ENCODE results near the gene LRRC52.
"Not testable (repeated sequence)": the region's sequence is repeated elsewhere in the genome, so short reads cannot be mapped to it uniquely, and the experiment has no call there.

The LRRC52 gene

DNA sequence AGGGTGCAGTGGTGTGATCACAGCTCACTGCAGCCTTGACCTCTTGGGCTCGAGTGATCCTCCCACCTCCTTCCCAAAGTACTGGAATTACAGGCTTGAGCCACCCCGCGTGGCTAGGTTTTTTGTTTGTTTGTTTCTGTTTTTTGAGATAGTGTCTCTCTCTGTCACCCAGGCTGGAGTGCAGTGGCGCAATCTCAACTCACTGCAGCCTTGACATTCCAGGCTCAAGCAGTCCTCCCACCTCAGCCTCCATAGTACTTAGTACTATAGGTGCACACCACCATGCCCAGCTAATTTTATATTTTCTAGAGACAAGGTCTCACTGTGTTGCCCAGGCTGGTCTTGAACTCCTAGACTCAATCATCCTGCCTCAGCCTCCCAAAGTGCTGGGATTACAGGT is 47.6 kb downstream of the LRRC52 start:
- not testable (repeated sequence) for H3K4me3 Mint-ChIP-seq; H3K27ac Mint-ChIP-seq; H3K4me1 Mint-ChIP-seq (ENCODE audit: low read depth); H3K36me3 Mint-ChIP-seq (ENCODE audit: low read depth); H3K9me3 Mint-ChIP-seq; DNase-seq
- peaks cover 71% of the 10 kb centered on the region for H3K27me3 Mint-ChIP-seq

DNA sequence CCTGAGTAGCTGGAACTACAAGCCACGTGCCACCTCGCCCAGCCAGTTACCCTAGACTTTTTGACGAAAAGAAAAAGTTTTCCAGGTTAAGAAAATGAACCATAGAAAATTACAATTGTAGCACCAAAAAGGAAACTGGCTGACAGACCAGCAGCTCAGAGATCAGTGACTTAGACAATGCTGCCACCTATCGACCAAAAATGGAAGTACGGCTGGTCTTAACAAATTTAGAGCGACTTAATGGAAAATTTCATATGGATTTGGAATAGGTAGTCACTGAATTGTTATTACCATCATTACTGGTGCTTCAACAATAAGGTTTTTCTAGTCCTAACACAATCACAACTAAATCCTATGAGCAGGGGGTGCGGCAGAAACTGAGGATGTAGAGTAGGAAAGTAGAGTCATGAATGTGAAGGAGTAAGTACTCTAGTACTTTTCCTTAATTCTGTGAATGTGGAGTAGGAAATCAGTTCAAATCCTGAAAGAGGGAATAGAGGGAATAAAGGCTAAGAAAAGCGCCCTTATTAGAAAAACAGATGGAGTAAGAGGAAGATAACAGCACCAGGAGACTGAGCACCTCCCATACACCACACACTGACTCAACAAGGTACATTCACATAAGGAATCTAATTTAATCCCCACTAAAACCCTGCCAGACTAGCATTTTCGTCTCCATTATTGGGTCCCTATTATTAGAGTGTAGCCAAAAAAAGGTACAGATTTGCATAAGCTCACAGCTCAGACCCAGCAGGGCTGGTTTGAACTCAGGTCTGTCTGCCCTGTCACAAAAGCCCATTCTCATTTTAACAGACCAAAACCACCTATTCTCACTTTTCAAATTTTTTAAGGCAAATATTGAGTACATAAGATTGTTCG is 49.4 kb downstream of the LRRC52 start:
- DNase-seq, result peak; percentile 77
- H3K4me3 Mint-ChIP-seq, result no peak overlapping the region
- H3K4me1 Mint-ChIP-seq (ENCODE audit: low read depth), result peaks cover 14% of the 10 kb centered on the region
- H3K36me3 Mint-ChIP-seq (ENCODE audit: low read depth), result peaks cover 3% of the 10 kb centered on the region
- no peaks in the 10 kb centered on the region for H3K9me3 Mint-ChIP-seq
- H3K27ac Mint-ChIP-seq, result no peak overlapping the region
- peaks cover 66% of the 10 kb centered on the region for H3K27me3 Mint-ChIP-seq

DNA sequence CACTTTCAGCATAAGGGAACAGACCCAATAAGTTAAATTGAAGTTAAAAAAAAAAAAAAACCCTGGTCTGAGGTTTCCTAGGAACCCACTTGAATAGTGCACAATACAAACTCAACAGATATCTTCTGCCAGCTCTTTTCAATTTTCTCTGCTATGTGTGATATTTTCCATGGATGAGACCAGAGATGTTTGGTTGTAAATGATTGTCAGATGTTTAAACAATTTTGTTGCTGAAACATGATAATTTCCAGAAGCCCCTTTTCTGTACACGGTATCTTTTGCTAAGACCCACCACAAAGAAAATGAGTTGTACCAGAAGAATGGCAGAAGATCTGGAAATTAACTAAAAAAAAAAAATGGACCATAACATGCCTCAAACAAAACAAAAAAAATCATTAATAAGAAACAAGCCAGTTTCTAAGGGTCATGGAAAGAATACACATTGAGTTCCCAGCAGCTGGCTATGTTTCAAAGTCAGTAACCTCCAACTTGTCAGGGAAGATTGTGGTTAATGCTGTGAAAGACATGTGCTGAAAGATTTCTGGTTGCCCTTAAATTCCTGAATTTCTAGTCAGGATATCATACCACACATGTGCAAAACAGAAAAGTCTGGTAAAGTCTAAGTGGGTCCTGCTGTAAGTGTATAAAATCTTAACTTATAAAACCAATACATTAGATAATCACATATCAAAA is 51.6 kb downstream of the LRRC52 start:
- no peaks in the 10 kb centered on the region for H3K9me3 Mint-ChIP-seq
- no peak overlapping the region for H3K4me3 Mint-ChIP-seq
- DNase-seq, result no peak
- H3K27me3 Mint-ChIP-seq, result peaks cover 49% of the 10 kb centered on the region
- H3K4me1 Mint-ChIP-seq (ENCODE audit: low read depth), result peaks cover 29% of the 10 kb centered on the region
- no peak overlapping the region for H3K27ac Mint-ChIP-seq
- H3K36me3 Mint-ChIP-seq (ENCODE audit: low read depth), result peaks cover 3% of the 10 kb centered on the region

DNA sequence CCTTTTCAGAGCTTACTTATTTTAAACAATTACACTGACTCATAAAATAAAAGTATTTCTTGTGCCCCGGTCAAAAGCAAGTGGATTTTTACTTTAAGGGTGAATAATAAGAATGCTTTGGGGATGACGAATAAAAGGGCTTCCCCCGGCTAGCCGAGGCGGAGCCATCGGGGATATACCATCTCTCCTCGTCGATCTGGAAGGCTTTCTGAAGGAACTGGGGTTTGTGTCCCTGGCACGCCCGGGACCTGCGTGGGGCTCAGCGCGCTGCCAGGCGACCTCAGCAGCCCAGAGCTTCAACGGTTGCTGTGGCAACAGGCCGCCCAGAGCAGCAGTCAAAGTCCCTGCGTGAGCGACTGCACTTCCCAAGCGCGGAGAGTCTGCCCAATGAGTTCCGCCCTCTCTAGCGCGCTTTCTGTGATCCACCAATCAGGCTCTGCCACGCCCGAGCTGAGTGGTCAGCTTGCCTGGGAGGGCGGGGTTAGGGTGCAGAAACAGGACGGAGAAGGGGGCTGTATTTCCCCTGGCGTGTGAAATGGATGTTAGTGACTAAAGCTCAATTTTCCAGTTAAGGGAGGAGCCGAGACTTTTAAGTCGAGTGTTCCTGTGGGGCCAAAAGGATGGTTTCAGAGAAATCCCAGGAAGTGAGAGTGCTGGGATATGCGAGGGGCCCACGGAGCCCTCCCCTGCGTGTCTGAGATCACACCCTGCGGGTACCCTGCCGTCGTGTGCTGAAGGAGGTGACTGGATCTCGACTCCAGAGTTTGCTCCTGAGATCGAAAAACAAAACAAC is 54.3 kb downstream of the LRRC52 start:
- H3K36me3 Mint-ChIP-seq (ENCODE audit: low read depth), result peaks cover 3% of the 10 kb centered on the region
- peak overlapping the region; percentile 86 for H3K4me3 Mint-ChIP-seq
- peak; percentile 95 for DNase-seq
- no peaks in the 10 kb centered on the region for H3K9me3 Mint-ChIP-seq
- peak overlapping the region; percentile 95 for H3K27ac Mint-ChIP-seq
- H3K27me3 Mint-ChIP-seq, result peaks cover 33% of the 10 kb centered on the region
- peaks cover 34% of the 10 kb centered on the region for H3K4me1 Mint-ChIP-seq (ENCODE audit: low read depth)

DNA sequence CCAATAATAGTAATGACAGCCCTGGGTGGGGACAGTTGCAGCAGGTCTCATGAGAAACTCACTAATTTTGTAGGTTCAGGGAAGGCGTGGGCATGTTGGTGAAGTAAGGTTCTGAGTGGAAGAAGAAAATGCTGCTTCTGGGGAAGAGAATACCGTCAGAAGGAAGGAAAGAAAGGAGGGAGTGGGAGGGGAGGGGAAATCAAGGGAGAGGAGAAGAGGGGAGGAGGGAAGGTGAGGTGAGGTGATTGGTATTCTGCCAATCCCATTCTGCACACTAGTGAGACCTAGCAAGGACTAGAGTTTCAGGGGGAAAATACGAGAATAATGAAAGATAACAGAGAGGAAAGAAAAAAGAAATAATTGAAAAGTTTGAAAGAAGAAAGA is 54.9 kb downstream of the LRRC52 start:
- Mint-ChIP-seq H3K4me1 (ENCODE audit: low read depth) (peaks cover 34% of the 10 kb centered on the region), H3K9me3 (no peaks in the 10 kb centered on the region)

DNA sequence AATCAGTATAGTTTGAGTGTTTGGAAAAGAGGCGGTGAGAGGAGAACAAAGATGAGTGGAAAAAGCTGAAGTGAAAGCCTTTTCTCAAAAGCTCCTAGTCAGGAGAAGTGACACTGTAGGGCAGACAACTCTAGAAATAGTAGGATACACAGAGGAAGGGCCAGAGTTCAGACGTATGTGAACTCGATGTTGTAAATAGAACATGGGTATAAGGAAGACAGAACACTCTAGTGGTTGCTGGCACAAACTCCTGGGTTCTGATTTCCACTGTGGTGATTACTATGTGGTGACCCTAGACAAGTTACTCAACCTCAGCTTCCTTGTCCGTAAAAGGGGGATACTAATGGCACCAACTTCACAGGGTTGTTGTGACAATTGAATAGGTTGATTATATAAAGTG is 57.0 kb downstream of the LRRC52 start:
- Mint-ChIP-seq H3K27ac (no peak overlapping the region), H3K36me3 (ENCODE audit: low read depth) (peaks cover 3% of the 10 kb centered on the region), H3K27me3 (peaks cover 8% of the 10 kb centered on the region), H3K9me3 (no peaks in the 10 kb centered on the region), H3K4me3 (no peak overlapping the region), H3K4me1 (ENCODE audit: low read depth) (peaks cover 34% of the 10 kb centered on the region)
- no peak for DNase-seq

More for the DNA sequence above, 54.9 kb downstream of the LRRC52 start:
- Mint-ChIP-seq H3K27me3 (peaks cover 27% of the 10 kb centered on the region), H3K27ac (peak overlapping the region; percentile 95), H3K36me3 (ENCODE audit: low read depth) (peaks cover 3% of the 10 kb centered on the region), H3K4me3 (peak overlapping the region; percentile 86)
- no peak for DNase-seq

DNA sequence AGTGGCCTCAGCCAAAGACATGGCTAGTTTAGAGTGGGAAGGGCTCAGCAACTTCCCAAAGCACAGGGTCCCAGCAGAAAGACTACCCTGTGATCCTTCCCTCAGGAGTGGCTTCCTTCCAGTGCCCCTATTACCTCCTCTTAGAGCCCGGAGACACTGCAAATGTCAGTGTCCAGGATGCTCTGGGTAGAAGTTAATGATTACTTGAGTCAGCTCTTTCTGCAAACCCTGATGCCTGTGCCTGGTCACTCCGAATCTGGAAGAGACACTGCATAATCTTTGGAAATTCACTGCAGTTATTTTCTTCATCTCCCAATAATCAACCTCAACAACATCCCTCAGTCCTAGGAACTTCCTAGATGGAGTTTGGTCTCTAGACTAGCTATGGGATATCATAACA is 60.0 kb downstream of the LRRC52 start:
- no peaks in the 10 kb centered on the region for H3K9me3 Mint-ChIP-seq
- peaks cover 5% of the 10 kb centered on the region for H3K27me3 Mint-ChIP-seq
- no peak for DNase-seq
- H3K4me1 Mint-ChIP-seq (ENCODE audit: low read depth), result peaks cover 15% of the 10 kb centered on the region
- H3K36me3 Mint-ChIP-seq (ENCODE audit: low read depth), result no peaks in the 10 kb centered on the region
- H3K4me3 Mint-ChIP-seq, result no peak overlapping the region
- H3K27ac Mint-ChIP-seq, result no peak overlapping the region

DNA sequence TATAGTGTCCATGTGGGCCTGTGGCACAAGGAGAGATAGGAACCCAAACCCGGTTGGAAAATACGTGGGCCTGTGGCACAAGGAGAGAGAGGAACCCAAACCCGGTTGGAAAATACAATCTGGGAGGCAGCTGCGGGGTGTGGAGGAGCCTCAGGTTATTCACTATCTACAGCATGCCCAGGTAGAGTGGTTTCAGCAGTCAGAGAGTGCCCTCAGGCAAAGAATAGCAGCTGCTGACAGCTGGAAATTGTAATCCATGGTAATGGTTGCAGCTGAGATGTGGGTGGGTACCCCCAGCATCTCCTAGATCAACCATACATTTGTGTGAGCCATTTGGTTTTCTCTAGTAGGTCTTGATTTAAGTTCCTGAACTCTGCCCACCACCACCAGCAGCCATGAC is 61.4 kb downstream of the LRRC52 start:
- H3K9me3 Mint-ChIP-seq, result no peaks in the 10 kb centered on the region
- H3K36me3 Mint-ChIP-seq (ENCODE audit: low read depth), result no peaks in the 10 kb centered on the region
- H3K27me3 Mint-ChIP-seq, result peaks cover 10% of the 10 kb centered on the region
- H3K27ac Mint-ChIP-seq, result no peak overlapping the region
- H3K4me1 Mint-ChIP-seq (ENCODE audit: low read depth), result peaks cover 7% of the 10 kb centered on the region
- DNase-seq, result no peak
- H3K4me3 Mint-ChIP-seq, result no peak overlapping the region

DNA sequence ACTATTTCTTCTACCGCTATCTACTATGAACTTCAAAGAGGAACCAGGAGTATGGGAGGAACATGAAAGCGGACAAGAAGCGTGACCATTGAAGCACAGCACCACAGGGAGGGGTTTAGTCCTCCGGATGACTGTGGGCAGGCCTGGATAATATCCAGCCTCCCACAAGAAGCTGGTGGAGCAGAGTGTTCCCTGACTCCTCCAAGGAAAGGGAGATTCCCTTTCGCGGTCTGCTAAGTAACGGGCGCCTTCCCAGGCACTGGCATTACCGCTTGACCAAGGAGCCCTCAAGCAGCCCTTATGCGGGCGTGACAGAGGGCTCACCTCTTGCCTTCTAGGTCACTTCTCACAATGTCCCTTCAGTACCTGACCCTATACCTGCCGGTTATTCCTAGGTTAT is 62.9 kb downstream of the LRRC52 start:
- H3K9me3 Mint-ChIP-seq; DNase-seq; H3K36me3 Mint-ChIP-seq (ENCODE audit: low read depth); H3K27ac Mint-ChIP-seq; H3K4me3 Mint-ChIP-seq; H3K4me1 Mint-ChIP-seq (ENCODE audit: low read depth): not testable (repeated sequence)
- peaks cover 20% of the 10 kb centered on the region for H3K27me3 Mint-ChIP-seq

DNA sequence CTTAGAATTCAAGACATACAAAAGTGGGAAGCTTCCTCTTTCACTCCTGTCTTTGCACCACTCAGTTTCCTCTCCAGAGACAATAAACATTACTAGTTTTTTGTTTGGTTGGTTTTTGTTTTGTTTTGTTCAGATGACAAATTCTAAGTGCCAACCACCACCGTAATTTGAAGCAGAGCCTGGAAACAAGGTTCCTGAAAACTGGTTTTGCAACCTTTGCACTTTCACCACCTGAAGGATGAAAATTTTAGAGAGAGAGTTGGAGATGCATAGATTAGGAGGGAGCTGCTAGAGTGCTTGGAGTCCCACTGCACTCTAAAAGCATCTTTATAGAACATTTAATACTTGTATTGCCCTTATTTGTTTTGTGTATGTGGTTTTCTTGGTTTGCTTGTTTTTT is 67.1 kb downstream of the LRRC52 start:
- Mint-ChIP-seq H3K27me3 (peaks cover 30% of the 10 kb centered on the region), H3K4me1 (ENCODE audit: low read depth) (no peaks in the 10 kb centered on the region), H3K4me3 (no peak overlapping the region), H3K9me3 (peaks cover 5% of the 10 kb centered on the region), H3K36me3 (ENCODE audit: low read depth) (no peaks in the 10 kb centered on the region), H3K27ac (no peak overlapping the region)
- DNase-seq, result no peak

DNA sequence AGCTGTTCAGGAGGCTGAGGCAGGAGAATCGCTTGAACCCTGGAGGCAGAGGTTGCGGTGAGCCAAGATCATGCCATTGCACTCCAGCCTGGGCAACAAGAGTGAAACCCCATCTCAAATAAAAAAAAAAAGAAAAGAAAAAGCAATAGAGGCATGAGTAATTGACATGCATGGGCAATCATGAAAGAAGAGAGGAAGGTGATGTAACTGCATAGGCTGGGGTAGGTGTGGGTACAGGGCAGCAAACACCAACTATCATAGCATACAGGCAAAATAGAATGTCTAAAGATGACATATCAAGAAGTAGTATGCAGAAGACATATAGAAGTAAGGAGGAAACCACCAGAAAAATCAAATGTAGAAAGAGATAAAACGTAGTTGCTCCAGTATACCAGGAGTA is 68.3 kb downstream of the LRRC52 start:
- peaks cover 5% of the 10 kb centered on the region for H3K9me3 Mint-ChIP-seq
- no peak overlapping the region for H3K4me3 Mint-ChIP-seq
- no peaks in the 10 kb centered on the region for H3K4me1 Mint-ChIP-seq (ENCODE audit: low read depth)
- no peak for DNase-seq
- peaks cover 30% of the 10 kb centered on the region for H3K27me3 Mint-ChIP-seq
- no peaks in the 10 kb centered on the region for H3K36me3 Mint-ChIP-seq (ENCODE audit: low read depth)
- H3K27ac Mint-ChIP-seq, result no peak overlapping the region

Data from activated T-cell treated with anti-CD3 and anti-CD28 coated beads, Interleukin-2, amount 50 U/mL, for 24 hours (primary cell).